ENCODE data around the gene CASP8AP2.

GRCh38 chr6:89789980-89790379 lies 39.7 kb upstream of the CASP8AP2 start:
- TF ChIP-seq ESRRG (CRISPR knock-in tag; IDR thresholded peaks at IDR 0.05): no peak
- TF ChIP-seq SNAI2 (CRISPR knock-in tag; IDR thresholded peaks at IDR 0.05): no peak
- no peak for TF ChIP-seq PATZ1 (CRISPR knock-in tag; IDR thresholded peaks at IDR 0.05; ENCODE audit: borderline replicate concordance)
- TF ChIP-seq ARNTL (CRISPR knock-in tag; IDR thresholded peaks at IDR 0.05; ENCODE audit: borderline replicate concordance, low read depth): no peak
- TF ChIP-seq TCF4 (CRISPR knock-in tag; IDR thresholded peaks at IDR 0.05; ENCODE audit: borderline replicate concordance): no peak
- TF ChIP-seq ZFP3 (CRISPR knock-in tag; IDR thresholded peaks at IDR 0.05): no peak

Data from SK-N-SH treated with all-trans-retinoic acid at 6 μM for 48 hours (cell line).